Ishikawa (cell line): Measurements from ENCODE around the gene GRID1.

Experiments
- CEBPB ChIP-seq: IDR thresholded peaks from 2 replicates; pipeline ENCODE4 v1.6.1; 2012
- CREB1 ChIP-seq: IDR thresholded peaks from 2 replicates; pipeline ENCODE4 v1.6.1; 2012; ENCODE audit warnings: low read depth
- EGR1 ChIP-seq: IDR thresholded peaks from 2 replicates; pipeline ENCODE4 v1.6.1; 2012
- EP300 ChIP-seq: IDR thresholded peaks from 2 replicates; pipeline ENCODE4 v1.6.1; 2012; ENCODE audit warnings: borderline replicate concordance
- FOXM1 ChIP-seq: IDR thresholded peaks from 2 replicates; pipeline ENCODE4 v1.6.1; 2012; ENCODE audit warnings: low read depth, borderline replicate concordance
- MAX ChIP-seq: IDR thresholded peaks from 2 replicates; pipeline ENCODE4 v1.6.1; 2012
- NFIC ChIP-seq: IDR thresholded peaks from 2 replicates; pipeline ENCODE4 v1.6.1; 2012
- RAD21 ChIP-seq: IDR thresholded peaks from 2 replicates; pipeline ENCODE4 v1.6.1; 2012; ENCODE audit warnings: low read depth
- REST ChIP-seq: IDR thresholded peaks from 2 replicates; pipeline ENCODE4 v1.6.1; 2012; ENCODE audit warnings: low read depth, mild to moderate bottlenecking
- TAF1 ChIP-seq: IDR thresholded peaks from 2 replicates; pipeline ENCODE4 v1.6.1; 2012; ENCODE audit warnings: low read depth, mild to moderate bottlenecking
- TEAD4 ChIP-seq: IDR thresholded peaks from 2 replicates; pipeline ENCODE4 v1.6.1; 2012
- USF1 ChIP-seq: IDR thresholded peaks from 2 replicates; pipeline ENCODE4 v1.6.1; 2012
- YY1 ChIP-seq: IDR thresholded peaks from 2 replicates; pipeline ENCODE4 v1.6.1; 2012; ENCODE audit warnings: low read depth
- ZBTB7A ChIP-seq: IDR thresholded peaks from 2 replicates; pipeline ENCODE4 v1.6.1; 2012; ENCODE audit warnings: low read depth

GRCh38 chr10:85642421-85643170 lies 724.0 kb downstream of the GRID1 start:
- TF ChIP-seq CREB1 (no peak), MAX (no peak), REST (no peak), ZBTB7A (no peak), YY1 (no peak), RAD21 (no peak), TAF1 (no peak), FOXM1 (no peak), EP300 (no peak), TEAD4 (no peak), EGR1 (no peak), USF1 (no peak), CEBPB (no peak), NFIC (no peak)
